CD4-positive, alpha-beta T cell treated with Interleukin-15 for 1 hour (primary cell): ENCODE results near the gene UBXN11.
"Not testable (repeated sequence)": the region's sequence is repeated elsewhere in the genome, so short reads cannot be mapped to it uniquely, and the experiment has no call there.

Source experiments
- DNase-seq: peaks from one replicate; pipeline ENCODE4 v3.0.0-alpha.2; 2020

The UBXN11 gene

GRCh38 chr1:26336477-26337205, 30.2 kb upstream of the UBXN11 start:
- DNase-seq = peak; percentile 88

- DNase-seq = no peak
Observed at GRCh38 chr1:26335774-26336476, 29.5 kb upstream of the UBXN11 start.

GRCh38 chr1:26333312-26333711, 26.9 kb upstream of the UBXN11 start:
- not testable (repeated sequence) for DNase-seq

DNA sequence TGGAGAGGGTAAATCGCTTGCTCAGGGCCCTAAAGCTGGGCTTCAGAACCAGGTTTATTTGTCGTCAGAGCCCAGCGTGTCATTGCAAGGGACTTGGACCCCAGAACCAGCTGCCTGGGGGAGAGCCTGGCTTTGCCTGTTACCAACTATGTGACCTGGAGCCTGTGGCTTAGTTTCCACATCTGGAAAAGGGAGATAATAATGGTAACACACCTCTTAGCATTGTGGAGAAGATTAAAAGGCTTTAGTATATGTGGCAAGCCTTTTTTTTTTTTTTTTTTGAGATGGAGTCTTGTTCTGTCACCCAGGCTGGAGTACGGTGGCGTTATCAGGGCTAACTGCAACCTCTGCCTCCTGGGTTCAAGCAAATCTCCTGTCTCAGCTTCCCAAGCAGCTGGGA, 23.8 kb upstream of the UBXN11 start:
- no peak for DNase-seq

DNA sequence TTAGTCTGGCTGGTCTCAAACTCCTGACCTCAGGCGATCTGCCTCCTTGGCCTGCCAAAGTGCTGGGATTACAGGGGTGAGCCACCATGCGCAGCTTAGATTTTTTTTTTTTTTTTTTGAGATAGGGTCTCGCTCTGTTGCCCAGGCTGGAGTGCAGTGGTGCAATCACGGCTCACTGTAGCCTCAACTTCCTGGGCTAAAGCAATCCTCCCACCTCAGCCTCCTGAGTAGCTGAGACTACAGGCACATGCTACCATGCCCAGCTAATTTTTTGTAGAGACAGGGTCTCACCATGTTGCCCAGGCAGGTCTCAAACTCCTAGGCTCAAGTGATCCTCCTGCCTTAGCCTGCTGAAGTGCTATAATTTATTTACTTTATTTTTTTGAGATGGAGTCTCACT, 22.9 kb upstream of the UBXN11 start:
- DNase-seq = not testable (repeated sequence)

- no peak for DNase-seq
Observed at GRCh38 chr1:26328597-26328996, 22.2 kb upstream of the UBXN11 start.

DNA sequence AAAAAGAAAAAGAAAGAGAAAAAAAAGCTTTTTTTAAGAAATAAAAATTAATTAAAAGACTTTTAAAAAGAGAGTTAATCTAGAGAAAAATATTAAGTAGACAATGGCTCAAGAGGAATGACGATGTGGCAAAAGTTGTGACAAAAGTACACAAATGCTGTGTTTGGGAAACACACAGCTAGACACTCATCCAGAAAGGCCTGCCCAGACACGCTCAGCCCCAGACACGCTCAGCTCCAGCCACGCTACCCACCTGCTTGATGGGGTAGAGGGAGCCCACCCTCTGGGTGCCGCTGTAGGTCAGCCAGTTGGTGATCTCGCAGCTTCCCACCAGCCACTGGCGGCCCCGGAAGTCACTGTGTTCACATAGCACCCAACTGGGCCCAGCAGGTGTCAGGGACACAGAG, 21.5 kb upstream of the UBXN11 start:
- no peak for DNase-seq

GRCh38 chr1:26324550-26324949, 18.1 kb upstream of the UBXN11 start:
- DNase-seq = no peak

GRCh38 chr1:26323382-26323781, 16.9 kb upstream of the UBXN11 start:
- no peak for DNase-seq

DNA sequence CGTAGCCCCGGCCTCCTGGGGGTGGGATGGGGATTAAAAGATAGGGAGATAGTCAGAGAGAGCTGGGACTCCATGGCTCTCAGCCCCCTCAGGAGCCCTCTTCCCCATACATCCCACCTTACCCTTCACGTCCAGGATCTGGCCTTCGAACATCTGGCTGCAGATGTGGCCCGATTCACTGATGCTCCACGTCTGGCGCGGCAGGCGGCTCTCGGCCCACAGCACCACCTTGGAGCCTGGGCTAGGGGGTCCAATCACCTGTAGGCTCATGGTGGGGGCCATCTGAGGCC, 15.6 kb upstream of the UBXN11 start:
- no peak for DNase-seq

- peak; percentile 89 for DNase-seq
Observed at GRCh38 chr1:26321315-26322041, 15.0 kb upstream of the UBXN11 start.

GRCh38 chr1:26320896-26321295, 14.5 kb upstream of the UBXN11 start:
- DNase-seq = no peak

DNA sequence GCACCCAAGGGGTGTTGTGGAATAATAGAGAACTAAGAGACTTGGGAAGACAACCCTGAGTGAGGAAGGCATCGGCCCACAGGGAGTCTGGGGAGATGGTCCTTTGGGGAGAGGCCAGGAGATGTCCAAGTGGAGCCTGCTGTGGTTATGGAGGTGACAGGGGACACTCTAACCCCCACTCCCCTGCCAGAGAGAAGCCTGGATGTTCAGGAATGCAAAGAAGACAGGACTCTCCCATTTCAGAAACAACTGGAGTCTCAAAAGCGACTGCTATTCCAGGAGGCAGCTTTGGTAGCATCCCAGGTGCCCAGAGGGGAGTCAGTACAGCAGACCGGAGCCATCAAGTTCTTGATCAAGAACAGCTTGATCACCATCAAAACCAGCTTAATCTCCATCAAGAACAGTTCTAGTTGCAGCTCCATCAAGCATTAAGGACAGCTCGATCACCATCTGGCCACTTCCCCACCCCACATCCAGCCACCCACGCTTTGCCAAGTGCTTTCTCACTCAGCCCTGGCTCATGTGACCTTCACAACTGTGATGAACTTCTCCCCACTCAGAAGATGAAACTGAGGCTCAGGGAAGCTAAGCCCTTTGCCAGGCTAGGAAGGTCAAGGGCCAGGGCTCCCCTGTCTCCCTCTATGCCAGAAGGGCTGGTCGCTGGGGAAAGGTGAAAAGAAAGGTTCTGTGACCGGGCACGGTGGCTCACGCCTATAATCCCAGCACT, 12.1 kb upstream of the UBXN11 start:
- DNase-seq = peak; percentile 29

- DNase-seq = peak; percentile 77
Observed at GRCh38 chr1:26317612-26318337, 11.3 kb upstream of the UBXN11 start, which contains the start of gene CD52. TSS of gene CD52 (plus strand) at chr1:26317958. CDS start at chr1:26318018, 60 bp downstream.

GRCh38 chr1:26317146-26317545, 10.7 kb upstream of the UBXN11 start:
- no peak for DNase-seq

DNA sequence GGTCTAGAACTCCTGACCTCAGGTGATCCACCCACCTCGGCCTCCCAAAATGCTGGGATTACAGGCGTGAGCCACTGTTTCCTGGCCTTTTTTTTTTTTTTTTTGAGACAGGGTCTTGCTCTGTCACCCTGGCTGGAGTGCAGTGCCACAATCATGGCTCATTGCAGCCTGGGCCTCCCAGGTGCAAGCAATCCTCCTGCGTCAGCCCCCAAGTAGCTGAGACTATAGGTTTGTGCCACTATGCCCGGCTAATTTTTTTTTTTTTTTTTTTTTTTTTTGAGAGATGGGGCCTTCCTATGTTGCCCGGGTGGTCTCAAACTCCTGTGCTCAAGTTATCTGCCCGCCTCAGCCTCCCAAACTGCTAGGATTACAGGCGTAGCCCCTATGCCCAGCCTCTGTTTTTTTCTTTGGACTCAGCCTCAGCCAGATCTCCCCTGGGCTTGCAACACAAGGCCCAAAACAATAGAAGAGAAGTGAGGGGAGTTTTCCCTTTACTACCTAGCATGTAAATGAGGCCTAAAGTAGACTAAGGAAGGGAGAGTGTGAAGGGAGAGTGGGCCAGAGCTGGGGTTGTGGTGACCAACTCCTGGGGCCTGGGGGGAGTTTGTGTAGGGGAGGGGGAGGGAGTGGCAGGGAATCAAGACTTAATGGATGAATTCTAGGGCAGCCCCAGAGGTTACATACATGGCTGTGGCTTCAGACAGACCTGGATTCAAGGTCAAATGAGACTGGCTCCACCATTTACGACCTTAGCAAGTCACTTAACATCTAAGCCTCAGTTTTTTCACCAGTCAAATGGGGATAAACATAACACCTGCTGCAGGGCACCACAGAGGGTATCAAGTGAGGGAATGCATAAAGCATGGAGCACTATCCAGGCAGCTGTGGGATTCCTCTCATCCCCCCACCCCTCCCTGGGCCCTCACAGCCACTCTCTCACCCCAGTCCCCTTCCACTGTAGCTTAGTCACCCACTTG, 9.7 kb upstream of the UBXN11 start:
- DNase-seq = no peak

GRCh38 chr1:26314501-26314900, 8.1 kb upstream of the UBXN11 start:
- DNase-seq = no peak

GRCh38 chr1:26307966-26308899, 1.8 kb upstream of the UBXN11 start:
- not testable (repeated sequence) for DNase-seq

DNA sequence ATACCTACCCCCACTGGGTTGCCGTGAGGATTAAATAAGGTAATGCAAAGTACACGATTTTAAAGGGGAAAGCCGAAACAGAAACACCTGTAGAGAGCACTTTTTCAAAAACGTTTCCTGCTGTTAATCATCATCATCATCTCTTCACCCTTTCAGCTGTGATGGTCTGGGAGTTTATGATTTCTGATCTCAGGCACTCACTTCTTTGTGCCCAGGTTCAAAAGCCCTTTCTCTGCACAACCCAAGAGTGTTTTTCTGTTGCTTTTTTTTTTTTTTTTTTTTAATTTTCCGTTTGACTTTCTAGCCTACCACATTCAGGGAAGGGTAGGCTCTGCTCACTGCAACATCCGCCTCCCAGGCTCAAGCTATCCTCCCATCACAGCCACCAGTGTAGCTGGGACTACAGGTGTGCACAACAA, 936 bp upstream of the UBXN11 start:
- DNase-seq = no peak

DNA sequence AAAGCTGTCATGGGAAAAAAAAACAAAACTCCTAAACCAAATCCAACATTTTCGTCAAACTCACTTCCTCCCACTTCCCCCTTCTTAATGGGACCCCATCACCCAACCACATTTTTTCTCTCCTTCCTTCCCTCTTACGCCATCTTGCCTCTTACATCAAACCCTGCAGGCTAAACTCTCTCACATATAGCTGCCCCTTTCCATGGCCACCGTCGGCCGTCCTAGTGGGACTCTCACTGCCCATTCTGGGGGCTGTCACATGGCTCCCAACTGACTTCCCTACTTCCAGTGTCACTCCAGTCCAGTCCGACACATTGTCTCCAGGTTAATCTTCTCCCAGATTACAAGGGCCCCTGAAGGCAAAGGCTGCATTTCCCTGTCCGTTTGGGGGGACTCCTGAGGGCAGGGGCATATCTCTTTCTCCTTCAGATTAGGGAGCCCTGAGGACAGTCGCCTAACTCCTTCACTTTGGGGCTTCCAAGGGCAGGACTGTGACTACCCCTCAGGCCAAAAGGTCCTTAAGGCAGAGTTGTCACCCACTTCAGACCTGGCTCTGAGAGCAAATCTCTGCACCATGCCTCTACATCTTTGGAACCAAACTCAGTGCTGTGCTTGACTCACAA, 658 bp downstream of the UBXN11 start:
- DNase-seq = no peak
